ENCODE results near the gene NUB1. TPM values are rescaled to one million over a fixed set of nuclear protein-coding genes. Genes with fewer than 3 reads are reported as not detected.

The NUB1 gene
- total RNA-seq, 1 donor from 2014 or later, result 61.7 TPM

DNA sequence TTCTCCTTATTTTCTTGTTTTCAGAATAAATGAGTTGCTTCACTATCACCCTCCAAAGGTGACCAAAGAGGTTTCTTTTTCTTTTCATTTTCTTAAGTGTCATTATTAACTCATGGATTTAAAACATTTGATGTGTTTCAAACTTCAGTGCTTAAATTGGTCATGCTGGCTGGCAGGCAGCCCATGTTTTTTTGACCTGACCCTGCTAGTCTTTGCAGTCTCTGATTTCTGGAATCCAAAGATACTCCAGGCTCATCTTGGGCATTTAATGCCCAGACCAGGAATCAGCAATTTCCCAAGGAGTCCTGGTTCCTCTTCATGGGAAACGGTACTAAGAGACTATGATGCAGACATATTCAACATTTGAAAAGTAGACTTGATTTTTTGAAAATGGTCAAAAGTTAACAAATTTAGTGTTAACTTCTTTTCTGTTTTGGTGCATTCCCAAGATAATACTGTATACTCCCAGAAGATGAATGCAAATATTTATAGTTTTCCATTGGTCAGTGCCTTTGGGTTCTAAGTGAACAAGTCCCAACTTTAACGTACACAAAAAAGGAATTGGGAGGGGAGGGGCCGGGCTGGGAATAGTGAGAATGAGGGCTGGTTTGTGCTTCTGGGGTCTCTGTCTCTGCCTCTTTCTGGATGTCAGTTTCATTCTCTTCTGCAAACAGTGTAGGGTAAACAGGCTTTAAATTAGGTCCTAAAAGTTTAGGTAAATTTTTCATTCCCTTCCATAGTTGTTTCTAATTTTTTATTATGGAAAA is 19.8 kb downstream of the NUB1 start:
- no peak for DNase-seq (ENCODE audit: extremely low spot score, unreplicated experiment)
- Mint-ChIP-seq H3K36me3 (ENCODE audit: unreplicated experiment) (peaks cover 49% of the 10 kb centered on the region), H3K27me3 (ENCODE audit: unreplicated experiment) (no peaks in the 10 kb centered on the region), H3K4me3 (ENCODE audit: unreplicated experiment) (no peak overlapping the region), H3K27ac (ENCODE audit: unreplicated experiment) (peak overlapping the region; percentile 44), H3K4me1 (ENCODE audit: unreplicated experiment) (peaks cover 12% of the 10 kb centered on the region), H3K9me3 (ENCODE audit: unreplicated experiment) (peaks cover 7% of the 10 kb centered on the region)
- TF ChIP-seq, protein P1, sequence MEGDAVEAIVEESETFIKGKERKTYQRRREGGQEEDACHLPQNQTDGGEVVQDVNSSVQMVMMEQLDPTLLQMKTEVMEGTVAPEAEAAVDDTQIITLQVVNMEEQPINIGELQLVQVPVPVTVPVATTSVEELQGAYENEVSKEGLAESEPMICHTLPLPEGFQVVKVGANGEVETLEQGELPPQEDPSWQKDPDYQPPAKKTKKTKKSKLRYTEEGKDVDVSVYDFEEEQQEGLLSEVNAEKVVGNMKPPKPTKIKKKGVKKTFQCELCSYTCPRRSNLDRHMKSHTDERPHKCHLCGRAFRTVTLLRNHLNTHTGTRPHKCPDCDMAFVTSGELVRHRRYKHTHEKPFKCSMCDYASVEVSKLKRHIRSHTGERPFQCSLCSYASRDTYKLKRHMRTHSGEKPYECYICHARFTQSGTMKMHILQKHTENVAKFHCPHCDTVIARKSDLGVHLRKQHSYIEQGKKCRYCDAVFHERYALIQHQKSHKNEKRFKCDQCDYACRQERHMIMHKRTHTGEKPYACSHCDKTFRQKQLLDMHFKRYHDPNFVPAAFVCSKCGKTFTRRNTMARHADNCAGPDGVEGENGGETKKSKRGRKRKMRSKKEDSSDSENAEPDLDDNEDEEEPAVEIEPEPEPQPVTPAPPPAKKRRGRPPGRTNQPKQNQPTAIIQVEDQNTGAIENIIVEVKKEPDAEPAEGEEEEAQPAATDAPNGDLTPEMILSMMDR (IDR thresholded peaks at IDR 0.05), result no peak

DNA sequence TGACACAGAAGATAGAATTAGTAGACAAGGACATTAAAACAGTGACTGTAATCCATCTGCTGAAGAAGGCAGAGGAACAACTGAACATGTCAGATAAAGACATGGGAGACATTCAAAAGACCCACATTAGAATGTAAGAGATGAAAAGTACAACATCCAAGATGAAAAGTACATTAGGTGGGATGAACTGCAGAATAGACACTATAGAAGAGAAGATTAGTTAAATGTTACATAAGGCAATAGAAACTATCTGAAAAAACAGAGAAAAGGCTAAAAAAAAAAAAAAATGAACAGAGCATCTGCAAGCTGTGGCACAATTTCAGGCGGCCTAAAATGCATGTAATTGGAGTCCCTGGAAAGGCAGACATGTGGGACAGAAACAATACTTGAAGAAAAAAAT is 21.6 kb downstream of the NUB1 start:
- H3K27me3 Mint-ChIP-seq (ENCODE audit: unreplicated experiment), result no peaks in the 10 kb centered on the region
- no peak for DNase-seq (ENCODE audit: extremely low spot score, unreplicated experiment)
- no peak overlapping the region for H3K27ac Mint-ChIP-seq (ENCODE audit: unreplicated experiment)
- H3K9me3 Mint-ChIP-seq (ENCODE audit: unreplicated experiment), result peaks cover 7% of the 10 kb centered on the region
- H3K4me1 Mint-ChIP-seq (ENCODE audit: unreplicated experiment), result peaks cover 15% of the 10 kb centered on the region
- TF ChIP-seq, protein P1 (IDR thresholded peaks at IDR 0.05), result no peak
- peaks cover 39% of the 10 kb centered on the region for H3K36me3 Mint-ChIP-seq (ENCODE audit: unreplicated experiment)
- H3K4me3 Mint-ChIP-seq (ENCODE audit: unreplicated experiment), result no peak overlapping the region

DNA sequence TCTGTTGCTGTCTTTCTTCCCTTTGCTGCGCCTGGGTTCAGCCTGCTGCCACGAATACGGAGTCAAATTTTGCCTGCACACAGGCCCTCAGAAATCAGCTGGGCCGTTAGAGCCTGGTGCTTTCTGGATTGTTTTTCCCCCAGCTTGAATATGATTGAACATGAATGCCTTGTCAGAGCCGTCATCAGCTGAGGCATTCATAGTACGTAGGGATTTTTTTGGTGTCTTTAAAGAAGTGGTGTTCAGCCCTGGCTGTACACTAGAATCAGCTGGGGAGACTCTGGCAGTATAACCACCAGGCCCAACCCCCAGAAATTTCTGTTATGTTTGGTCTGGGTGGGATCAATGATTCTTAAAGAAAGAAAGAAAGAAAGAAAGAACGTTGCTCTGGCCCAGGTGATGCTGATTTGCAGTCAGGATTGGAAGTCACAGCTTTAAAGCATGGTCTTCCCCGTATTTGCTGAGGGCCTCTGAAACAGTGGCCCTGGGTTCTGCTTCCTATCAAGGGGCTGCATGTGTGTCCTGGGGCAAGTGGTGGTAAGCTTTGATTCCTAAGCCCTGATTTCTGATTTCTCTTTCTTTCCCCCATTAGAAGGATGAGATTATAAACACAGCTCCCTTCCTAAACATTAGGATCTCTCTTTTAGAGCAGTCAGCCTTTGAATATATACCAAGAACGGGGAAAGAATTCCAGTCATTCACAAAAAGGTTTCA is 24.7 kb downstream of the NUB1 start:
- no peak for DNase-seq (ENCODE audit: extremely low spot score, unreplicated experiment)
- TF ChIP-seq, protein P1 (IDR thresholded peaks at IDR 0.05), result no peak
- peaks cover 10% of the 10 kb centered on the region for H3K4me1 Mint-ChIP-seq (ENCODE audit: unreplicated experiment)
- no peaks in the 10 kb centered on the region for H3K27me3 Mint-ChIP-seq (ENCODE audit: unreplicated experiment)
- peaks cover 41% of the 10 kb centered on the region for H3K36me3 Mint-ChIP-seq (ENCODE audit: unreplicated experiment)
- H3K9me3 Mint-ChIP-seq (ENCODE audit: unreplicated experiment), result peaks cover 7% of the 10 kb centered on the region
- no peak overlapping the region for H3K4me3 Mint-ChIP-seq (ENCODE audit: unreplicated experiment)
- H3K27ac Mint-ChIP-seq (ENCODE audit: unreplicated experiment), result no peak overlapping the region

DNA sequence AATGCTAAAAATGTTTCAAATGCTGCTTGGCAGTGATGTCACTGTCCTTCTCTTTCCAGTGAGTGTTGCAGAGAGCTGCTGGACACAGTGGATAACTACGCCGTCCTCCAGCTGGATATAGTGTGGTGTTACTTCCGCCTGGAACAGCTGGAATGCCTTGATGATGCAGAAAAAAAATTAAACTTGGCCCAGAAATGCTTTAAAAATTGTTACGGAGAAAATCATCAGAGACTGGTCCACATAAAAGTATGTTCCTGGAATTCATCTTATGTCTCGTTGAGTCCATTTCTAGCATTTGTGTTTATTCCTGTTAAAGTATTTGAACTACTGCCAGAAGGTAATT is 25.2 kb downstream of the NUB1 start:
- H3K36me3 Mint-ChIP-seq (ENCODE audit: unreplicated experiment), result peaks cover 38% of the 10 kb centered on the region
- no peak for DNase-seq (ENCODE audit: extremely low spot score, unreplicated experiment)
- H3K9me3 Mint-ChIP-seq (ENCODE audit: unreplicated experiment), result peaks cover 7% of the 10 kb centered on the region
- peaks cover 5% of the 10 kb centered on the region for H3K4me1 Mint-ChIP-seq (ENCODE audit: unreplicated experiment)
- TF ChIP-seq, protein P1 (IDR thresholded peaks at IDR 0.05), result no peak
- no peaks in the 10 kb centered on the region for H3K27me3 Mint-ChIP-seq (ENCODE audit: unreplicated experiment)
- no peak overlapping the region for H3K27ac Mint-ChIP-seq (ENCODE audit: unreplicated experiment)
- no peak overlapping the region for H3K4me3 Mint-ChIP-seq (ENCODE audit: unreplicated experiment)

- Mint-ChIP-seq H3K27ac (ENCODE audit: unreplicated experiment) (no peak overlapping the region), H3K4me1 (ENCODE audit: unreplicated experiment) (peaks cover 7% of the 10 kb centered on the region), H3K9me3 (ENCODE audit: unreplicated experiment) (peaks cover 7% of the 10 kb centered on the region), H3K36me3 (ENCODE audit: unreplicated experiment) (peaks cover 34% of the 10 kb centered on the region), H3K27me3 (ENCODE audit: unreplicated experiment) (no peaks in the 10 kb centered on the region), H3K4me3 (ENCODE audit: unreplicated experiment) (no peak overlapping the region)
- DNase-seq (ENCODE audit: extremely low spot score, unreplicated experiment), result no peak
- TF ChIP-seq, protein P1 (IDR thresholded peaks at IDR 0.05), result no peak
These were observed 25.7 kb downstream of the NUB1 start for GRCh38 chr7:151367284-151367683.
